Epithelial cell of esophagus (primary cell): ENCODE results near the gene SGCA.

ENCODE experiments used
- DNase-seq: peaks from one replicate; pipeline ENCODE4 v3.0.0; 2010; ENCODE audit warnings: low read depth
- H3K4me3 ChIP-seq: 2 replicates; pipeline ENCODE4 v1.5.1; 2011; ENCODE audit warnings: mild to moderate bottlenecking, low read length, control low read depth
- TF ChIP-seq, protein P1 (sequence below): IDR thresholded peaks from 2 replicates; pipeline ENCODE4 v1.5.1; 2011; ENCODE audit warnings: low read depth, mild to moderate bottlenecking, low read length, control low read depth, inconsistent platforms; ENCODE audit not compliant: insufficient read depth; ENCODE audit errors: missing control alignments

Gene SGCA

DNA sequence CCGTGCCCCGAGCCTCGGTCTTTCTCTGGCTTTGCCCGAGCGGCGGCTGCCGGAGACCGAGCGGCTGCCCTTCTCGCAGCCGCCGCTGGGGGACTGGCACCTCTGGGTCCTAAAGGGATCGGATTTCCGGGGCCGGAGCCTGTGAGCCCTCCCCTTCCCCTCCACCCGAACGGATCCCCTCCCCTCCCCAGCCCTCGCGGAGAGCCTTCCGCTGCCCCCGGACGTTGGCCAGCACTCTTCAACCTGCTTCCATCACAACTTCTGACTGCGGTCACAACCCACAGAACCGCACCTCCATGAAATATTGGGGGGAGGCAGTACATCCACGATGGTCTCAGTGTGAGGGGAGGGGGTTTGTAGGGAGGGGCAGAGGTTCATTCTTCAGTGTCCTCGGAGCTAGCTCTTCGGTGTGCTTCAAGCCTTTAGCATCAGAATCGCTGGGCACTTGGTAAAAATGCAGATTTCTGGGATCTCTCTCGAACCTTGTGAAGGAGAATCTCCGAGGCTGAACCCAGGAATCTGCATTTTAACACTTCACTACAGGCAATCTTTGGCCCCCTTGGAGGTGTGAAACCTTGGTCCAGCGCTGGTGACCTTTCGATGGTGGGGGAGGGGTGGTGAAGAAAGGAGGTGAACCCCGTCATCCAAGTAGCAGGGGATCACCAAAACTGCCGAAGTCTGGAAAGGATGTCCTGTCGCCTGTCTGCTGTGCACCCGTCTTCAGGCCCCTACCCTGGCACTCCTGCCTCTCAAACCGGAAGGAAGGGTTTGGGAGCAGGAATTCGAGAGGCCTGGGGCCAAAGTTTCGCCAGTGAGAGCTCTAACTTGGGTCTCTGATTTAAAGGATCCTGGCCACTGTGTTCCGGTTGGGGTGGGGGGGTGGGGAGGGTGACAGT, 14.5 kb upstream of the SGCA start:
- DNase-seq = peak; percentile 91
- TF ChIP-seq, protein P1, sequence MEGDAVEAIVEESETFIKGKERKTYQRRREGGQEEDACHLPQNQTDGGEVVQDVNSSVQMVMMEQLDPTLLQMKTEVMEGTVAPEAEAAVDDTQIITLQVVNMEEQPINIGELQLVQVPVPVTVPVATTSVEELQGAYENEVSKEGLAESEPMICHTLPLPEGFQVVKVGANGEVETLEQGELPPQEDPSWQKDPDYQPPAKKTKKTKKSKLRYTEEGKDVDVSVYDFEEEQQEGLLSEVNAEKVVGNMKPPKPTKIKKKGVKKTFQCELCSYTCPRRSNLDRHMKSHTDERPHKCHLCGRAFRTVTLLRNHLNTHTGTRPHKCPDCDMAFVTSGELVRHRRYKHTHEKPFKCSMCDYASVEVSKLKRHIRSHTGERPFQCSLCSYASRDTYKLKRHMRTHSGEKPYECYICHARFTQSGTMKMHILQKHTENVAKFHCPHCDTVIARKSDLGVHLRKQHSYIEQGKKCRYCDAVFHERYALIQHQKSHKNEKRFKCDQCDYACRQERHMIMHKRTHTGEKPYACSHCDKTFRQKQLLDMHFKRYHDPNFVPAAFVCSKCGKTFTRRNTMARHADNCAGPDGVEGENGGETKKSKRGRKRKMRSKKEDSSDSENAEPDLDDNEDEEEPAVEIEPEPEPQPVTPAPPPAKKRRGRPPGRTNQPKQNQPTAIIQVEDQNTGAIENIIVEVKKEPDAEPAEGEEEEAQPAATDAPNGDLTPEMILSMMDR = peak; percentile 66
- peak overlapping the region; percentile 74 for H3K4me3 ChIP-seq

DNA sequence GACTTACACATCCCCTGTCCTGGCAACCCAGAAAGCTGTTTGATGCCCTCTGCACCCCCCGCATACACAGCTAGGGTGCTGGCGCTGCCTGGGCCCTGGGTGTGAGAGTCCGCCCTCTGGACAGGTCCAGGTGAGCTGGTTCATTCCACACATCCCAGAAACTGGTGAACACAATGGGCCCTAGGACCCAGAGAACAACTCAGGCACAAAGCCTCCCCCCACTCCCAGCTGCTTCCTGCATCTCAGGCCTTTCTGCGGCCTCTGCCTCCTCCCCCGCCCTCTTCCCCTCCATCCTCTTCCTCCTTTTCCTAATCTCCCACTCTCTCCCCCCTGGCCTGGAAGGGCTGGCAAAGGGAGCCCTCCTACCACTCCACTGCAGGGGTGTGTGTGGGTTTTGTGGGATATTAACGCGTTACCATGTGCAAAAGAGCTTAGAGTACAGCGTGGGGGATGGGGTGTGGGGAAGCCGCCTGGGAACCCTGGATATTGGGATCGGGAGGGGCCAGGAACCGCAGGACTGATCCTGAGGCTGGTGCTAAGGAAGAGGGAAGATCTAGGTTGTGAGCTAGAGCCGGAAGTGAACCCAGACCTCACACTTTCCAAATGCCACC, 13.8 kb upstream of the SGCA start:
- DNase-seq = peak; percentile 90
- TF ChIP-seq, protein P1 = no peak
- H3K4me3 ChIP-seq = peak overlapping the region; percentile 74

DNA sequence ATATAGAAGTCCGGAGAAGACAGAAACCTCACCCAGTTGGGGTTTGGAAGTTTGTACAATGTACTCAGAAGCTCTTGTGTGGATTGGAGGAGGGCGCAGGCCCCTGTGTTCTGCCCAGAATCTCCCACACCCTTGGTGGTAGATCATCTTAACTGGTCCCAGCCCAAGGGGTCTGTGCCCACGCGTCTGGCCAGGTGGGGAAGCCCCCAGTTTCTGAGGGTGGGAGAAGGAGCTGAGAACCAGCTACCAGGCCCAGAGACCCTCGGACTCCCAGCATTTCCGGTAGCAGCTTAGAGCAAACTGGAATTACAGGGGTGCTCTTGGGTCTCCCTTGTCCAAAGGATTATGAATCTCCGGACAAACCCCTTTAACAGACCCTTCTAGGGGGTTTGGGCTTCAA, 13.1 kb upstream of the SGCA start:
- H3K4me3 ChIP-seq = no peak overlapping the region
- DNase-seq = no peak
- TF ChIP-seq, protein P1 = no peak

DNA sequence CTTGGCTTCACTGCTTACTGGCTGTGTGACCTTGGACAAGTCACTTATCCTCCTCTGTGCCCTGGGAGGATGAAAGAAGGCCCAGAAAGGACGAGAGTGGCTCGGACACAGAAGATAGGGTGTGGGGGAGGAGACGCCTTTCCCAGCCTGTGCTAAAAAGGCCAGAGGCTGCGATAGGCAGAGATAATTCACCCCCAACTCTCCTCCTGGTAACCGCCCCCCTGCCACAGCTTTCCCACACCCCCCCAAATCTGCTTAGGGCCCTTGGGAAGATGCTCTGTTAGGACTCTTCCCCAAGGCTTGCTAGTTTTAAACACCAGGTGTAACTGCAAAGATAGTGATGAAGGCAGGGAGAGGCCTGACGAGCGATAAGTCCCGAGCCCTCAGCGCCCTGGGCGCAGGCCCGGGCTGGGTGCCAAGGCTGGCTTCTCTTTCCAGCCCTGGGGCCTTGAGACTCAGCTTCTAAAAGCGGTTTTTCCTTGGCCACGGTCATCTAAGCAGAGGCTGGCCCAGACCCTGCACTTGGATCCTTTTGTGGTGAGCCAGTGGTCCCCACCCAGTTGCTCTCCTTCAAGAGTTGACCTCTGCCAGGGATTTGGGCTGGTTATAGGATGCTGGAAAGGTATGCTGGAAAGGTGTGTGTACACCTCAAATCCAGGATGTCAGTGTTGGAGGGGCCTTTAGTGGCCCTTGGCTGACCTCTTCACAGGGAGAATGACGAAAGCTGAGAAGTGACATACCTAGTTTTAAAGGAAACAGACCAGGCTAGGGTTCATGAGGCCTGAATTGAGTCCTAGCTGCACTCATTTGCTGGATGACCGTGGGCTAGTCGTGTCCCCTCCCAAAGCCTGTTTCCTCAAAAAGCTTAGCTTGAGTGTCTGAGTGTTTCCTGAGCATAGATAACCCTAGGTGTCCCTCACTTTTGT, 11.9 kb upstream of the SGCA start:
- DNase-seq = peak; percentile 65
- no peak overlapping the region for H3K4me3 ChIP-seq
- TF ChIP-seq, protein P1 = no peak

DNA sequence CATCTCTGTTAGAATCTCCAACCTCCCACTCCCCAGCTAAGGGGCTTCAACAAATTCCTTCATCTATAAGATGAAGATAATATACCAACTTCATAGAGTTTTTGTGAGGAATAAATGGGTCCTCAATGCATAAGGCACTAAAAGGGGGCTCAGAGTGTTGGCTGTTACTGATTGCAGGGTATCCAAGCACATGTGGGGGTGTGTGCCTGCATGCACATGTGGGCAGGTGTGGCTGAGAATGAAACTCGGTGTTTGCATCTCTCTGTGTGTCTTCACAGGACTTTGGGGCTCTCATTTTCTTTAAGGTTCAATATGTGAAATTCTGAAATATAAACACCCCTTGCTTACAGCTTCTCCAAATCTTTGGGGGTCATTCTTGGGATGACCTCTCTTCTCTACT, 11.2 kb upstream of the SGCA start:
- no peak for DNase-seq
- TF ChIP-seq, protein P1 = no peak
- H3K4me3 ChIP-seq = no peak overlapping the region

DNA sequence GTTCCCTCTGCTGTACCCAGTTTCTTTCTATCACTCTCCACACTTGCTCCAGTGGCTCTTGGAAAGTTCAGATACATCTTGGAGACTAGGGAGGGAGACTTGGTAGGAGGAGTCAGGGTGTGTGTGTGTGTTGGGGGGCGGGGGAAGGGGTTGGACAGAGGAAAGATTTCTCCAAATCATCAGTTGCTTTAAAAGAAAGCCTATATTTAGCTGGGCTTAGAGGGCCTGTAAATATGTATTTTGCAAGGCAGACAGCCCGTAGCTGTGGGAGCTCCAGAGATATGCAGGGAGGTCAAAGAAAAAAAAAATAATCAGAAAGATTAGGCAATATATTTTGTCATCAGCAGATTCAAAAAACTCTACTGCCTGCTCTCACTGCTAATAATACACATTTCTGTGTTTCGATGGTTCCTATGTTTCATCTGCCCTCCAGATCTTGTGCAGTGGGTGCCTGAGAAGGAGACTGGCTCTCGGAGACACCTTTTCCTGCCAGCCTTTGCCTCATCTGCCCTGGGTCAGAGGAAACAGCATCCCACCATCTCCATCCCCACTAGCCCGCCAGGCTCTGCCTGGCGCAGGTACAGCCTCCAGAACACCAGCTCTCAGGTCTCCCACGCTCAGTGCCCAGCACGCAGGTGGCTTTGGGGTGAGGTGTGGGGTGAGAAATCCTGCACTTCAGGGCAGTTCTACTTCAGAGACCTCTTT, 10.5 kb upstream of the SGCA start:
- TF ChIP-seq, protein P1 = no peak
- no peak for DNase-seq
- no peak overlapping the region for H3K4me3 ChIP-seq
